ENCODE data around the gene ZNF385A. TPM values are rescaled to one million over a fixed set of nuclear protein-coding genes. Genes with fewer than 3 reads are reported as not detected.

ZNF385A gene
- total and polyA plus RNA-seq, 9 of the 15 experiments (the other 6 are each of a cell fraction or from before 2014, with no cell fraction given) = 1.0 to 111 (median 7.7) TPM

DNA sequence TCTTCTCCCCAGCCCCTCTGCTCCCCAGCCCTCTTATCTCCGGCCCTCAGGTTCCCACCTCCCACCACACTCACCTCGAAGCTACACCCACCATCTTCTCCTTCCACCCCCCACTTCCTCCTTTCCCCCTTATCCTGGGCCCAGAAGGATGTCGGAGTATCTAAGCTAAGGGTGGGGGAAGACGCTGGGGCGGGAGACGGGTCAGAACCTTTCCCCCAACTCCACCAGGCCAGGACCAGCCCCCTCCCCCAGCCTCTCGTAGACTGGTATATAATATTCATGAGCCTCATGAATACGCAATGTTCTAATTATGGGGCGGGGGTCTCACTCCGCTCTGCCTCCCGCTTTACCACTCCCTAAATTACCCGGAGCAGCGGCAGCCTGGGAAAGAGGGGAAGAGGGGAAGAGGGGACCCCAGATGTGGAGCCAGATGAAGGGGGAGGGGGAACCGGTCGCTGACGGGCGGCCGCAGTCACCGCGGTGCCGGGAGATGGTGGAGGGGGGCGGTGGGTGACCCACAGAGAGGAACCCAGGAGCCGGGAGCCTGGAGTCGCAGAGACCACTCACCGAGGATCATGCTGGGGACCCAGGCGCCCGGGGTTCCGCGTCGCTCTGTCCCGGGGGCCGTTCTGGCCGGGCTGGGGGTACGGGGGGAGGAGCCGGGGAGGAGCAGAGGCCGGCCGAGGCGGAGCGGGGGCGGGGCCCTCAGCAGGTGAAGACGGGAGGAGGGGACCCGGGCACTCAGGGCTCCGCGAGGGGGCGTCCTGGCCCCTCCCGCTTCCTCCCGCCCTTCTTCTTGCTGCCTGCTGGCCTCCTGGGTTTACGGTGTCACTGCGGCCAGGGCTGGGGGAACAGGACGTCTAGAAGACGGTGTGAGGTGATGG lies 6.4 kb upstream of the ZNF385A start (continued):
- TF ChIP-seq FOXA1 (IDR thresholded peaks at IDR 0.05; ENCODE audit: borderline replicate concordance) (no peak), ZC3H8 (IDR thresholded peaks at IDR 0.05) (no peak), SIN3B (IDR thresholded peaks at IDR 0.05; ENCODE audit: low read depth) (no peak), ZNF263 (CRISPR knock-in tag; IDR thresholded peaks at IDR 0.05; ENCODE audit: borderline replicate concordance) (peak; percentile 79), PML (IDR thresholded peaks at IDR 0.05; ENCODE audit: low read length) (peak; percentile 32; the same call in 1 of the 2 replicates), POLR2AphosphoS5 (IDR thresholded peaks at IDR 0.05; ENCODE audit: control insufficient read depth, insufficient read depth, low read depth, low read length) (peak; percentile 81; the same call in 1 of the 2 replicates)
- TF ChIP-seq, protein P1, sequence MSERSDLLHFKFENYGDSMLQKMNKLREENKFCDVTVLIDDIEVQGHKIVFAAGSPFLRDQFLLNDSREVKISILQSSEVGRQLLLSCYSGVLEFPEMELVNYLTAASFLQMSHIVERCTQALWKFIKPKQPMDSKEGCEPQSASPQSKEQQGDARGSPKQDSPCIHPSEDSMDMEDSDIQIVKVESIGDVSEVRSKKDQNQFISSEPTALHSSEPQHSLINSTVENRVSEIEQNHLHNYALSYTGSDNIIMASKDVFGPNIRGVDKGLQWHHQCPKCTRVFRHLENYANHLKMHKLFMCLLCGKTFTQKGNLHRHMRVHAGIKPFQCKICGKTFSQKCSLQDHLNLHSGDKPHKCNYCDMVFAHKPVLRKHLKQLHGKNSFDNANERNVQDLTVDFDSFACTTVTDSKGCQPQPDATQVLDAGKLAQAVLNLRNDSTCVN (CRISPR knock-in tag; IDR thresholded peaks at IDR 0.05) = no peak
- TF ChIP-seq, protein P2, sequence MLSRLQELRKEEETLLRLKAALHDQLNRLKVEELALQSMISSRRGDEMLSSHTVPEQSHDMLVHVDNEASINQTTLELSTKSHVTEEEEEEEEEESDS (CRISPR knock-in tag; IDR thresholded peaks at IDR 0.05) = no peak
- TF ChIP-seq, protein P3, sequence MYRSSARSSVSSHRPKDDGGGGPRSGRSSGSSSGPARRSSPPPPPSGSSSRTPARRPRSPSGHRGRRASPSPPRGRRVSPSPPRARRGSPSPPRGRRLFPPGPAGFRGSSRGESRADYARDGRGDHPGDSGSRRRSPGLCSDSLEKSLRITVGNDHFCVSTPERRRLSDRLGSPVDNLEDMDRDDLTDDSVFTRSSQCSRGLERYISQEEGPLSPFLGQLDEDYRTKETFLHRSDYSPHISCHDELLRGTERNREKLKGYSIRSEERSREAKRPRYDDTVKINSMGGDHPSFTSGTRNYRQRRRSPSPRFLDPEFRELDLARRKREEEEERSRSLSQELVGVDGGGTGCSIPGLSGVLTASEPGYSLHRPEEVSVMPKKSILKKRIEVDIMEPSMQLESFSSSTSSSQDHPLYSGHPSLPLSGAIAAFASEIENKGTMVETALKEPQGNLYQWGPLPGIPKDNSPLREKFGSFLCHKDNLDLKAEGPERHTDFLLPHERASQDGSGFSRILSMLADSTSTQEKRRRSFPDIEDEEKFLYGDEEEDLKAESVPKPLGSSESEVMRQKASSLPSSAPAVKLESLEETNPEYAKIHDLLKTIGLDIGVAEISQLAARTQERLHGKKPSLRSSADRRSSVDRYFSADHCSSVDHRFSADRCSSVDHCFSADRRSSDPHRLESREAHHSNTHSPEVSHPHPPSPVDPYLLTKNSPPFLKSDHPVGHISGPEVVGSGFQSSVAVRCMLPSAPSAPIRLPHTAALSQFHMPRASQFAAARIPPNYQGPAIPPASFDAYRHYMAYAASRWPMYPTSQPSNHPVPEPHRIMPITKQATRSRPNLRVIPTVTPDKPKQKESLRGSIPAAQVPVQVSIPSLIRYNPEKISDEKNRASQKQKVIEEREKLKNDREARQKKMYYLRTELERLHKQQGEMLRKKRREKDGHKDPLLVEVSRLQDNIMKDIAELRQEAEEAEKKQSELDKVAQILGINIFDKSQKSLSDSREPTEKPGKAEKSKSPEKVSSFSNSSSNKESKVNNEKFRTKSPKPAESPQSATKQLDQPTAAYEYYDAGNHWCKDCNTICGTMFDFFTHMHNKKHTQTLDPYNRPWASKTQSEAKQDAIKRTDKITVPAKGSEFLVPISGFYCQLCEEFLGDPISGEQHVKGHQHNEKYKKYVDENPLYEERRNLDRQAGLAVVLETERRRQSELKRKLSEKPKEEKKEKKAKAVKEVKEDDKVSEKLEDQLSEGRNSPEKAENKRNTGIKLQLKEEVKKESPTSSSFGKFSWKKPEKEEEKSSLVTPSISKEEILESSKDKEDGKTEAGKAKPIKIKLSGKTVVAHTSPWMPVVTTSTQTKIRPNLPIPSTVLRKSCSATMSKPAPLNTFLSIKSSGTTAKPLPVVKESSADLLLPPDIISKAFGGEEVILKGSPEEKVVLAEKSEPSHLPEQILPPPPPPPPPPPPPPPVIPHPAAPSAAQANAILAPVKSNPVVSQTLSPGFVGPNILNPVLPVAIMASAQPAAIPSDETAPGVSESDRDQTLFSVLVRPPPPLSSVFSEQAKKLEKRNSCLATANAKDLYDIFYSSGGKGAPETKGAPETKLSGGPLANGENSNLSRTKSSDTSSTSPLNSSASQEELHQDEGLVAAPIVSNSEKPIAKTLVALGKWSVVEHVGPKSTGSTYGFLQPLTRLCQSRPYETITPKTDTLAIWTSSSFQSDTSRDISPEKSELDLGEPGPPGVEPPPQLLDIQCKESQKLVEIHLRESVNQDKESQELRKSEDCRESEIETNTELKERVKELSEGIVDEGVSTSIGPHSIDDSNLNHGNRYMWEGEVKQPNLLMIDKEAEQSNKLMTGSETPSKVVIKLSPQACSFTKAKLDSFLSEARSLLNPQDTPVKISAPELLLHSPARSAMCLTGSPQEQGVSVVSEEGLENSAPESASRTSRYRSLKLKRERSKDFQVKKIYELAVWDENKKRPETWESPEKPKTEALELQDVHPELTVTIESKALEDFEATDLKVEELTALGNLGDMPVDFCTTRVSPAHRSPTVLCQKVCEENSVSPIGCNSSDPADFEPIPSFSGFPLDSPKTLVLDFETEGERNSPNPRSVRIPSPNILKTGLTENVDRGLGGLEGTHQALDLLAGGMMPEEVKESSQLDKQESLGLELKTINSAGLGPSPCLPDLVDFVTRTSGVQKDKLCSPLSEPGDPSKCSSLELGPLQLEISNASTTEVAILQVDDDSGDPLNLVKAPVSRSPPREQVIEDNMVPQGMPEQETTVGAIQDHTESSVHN (IDR thresholded peaks at IDR 0.05; ENCODE audit: borderline replicate concordance in 1 of 2, low read depth in 1 of 2) = no peak
- TF ChIP-seq, protein P4, sequence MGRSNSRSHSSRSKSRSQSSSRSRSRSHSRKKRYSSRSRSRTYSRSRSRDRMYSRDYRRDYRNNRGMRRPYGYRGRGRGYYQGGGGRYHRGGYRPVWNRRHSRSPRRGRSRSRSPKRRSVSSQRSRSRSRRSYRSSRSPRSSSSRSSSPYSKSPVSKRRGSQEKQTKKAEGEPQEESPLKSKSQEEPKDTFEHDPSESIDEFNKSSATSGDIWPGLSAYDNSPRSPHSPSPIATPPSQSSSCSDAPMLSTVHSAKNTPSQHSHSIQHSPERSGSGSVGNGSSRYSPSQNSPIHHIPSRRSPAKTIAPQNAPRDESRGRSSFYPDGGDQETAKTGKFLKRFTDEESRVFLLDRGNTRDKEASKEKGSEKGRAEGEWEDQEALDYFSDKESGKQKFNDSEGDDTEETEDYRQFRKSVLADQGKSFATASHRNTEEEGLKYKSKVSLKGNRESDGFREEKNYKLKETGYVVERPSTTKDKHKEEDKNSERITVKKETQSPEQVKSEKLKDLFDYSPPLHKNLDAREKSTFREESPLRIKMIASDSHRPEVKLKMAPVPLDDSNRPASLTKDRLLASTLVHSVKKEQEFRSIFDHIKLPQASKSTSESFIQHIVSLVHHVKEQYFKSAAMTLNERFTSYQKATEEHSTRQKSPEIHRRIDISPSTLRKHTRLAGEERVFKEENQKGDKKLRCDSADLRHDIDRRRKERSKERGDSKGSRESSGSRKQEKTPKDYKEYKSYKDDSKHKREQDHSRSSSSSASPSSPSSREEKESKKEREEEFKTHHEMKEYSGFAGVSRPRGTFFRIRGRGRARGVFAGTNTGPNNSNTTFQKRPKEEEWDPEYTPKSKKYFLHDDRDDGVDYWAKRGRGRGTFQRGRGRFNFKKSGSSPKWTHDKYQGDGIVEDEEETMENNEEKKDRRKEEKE (IDR thresholded peaks at IDR 0.05; ENCODE audit: borderline replicate concordance in 1 of 2, control insufficient read depth in 1 of 2, low read depth in 2 of 2, low read length in 1 of 2) = no peak
- TF ChIP-seq, protein P5, sequence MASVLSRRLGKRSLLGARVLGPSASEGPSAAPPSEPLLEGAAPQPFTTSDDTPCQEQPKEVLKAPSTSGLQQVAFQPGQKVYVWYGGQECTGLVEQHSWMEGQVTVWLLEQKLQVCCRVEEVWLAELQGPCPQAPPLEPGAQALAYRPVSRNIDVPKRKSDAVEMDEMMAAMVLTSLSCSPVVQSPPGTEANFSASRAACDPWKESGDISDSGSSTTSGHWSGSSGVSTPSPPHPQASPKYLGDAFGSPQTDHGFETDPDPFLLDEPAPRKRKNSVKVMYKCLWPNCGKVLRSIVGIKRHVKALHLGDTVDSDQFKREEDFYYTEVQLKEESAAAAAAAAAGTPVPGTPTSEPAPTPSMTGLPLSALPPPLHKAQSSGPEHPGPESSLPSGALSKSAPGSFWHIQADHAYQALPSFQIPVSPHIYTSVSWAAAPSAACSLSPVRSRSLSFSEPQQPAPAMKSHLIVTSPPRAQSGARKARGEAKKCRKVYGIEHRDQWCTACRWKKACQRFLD (CRISPR knock-in tag; IDR thresholded peaks at IDR 0.05) = no peak
